HG03066 (cell line): Measurements from ENCODE around the gene TMEM14C.
A peak's percentile ranks its signal among the peaks of the same experiment; 100 is the strongest.

ENCODE experiments used
- ATAC-seq: cut with Tn5 transposase; IDR thresholded peaks from one replicate; pipeline ENCODE4 v1.9.1; 2021; ENCODE audit warnings: low read depth; ENCODE audit not compliant: unreplicated experiment

The TMEM14C gene

GRCh38 chr6:10722820-10723566, at the start of gene TMEM14C:
Gene TMEM14C, plus strand, starts transcription at chr6:10723070. Its CDS starts 1,544 bp downstream, at chr6:10724614.
- peak; percentile 98 for ATAC-seq

GRCh38 chr6:10676403-10676802, 46.5 kb upstream of the TMEM14C start:
- no peak for ATAC-seq

GRCh38 chr6:10678456-10678855, 44.4 kb upstream of the TMEM14C start:
- ATAC-seq, result no peak

- no peak for ATAC-seq
These were observed 41.1 kb upstream of the TMEM14C start for GRCh38 chr6:10681795-10682194.

- no peak for ATAC-seq
These were observed 40.4 kb upstream of the TMEM14C start for GRCh38 chr6:10682355-10682988.

- no peak for ATAC-seq
These were observed 38.3 kb upstream of the TMEM14C start for GRCh38 chr6:10684618-10685017.

- ATAC-seq, result no peak
These were observed 37.6 kb upstream of the TMEM14C start for GRCh38 chr6:10685092-10685915.

GRCh38 chr6:10686901-10687300, 36.0 kb upstream of the TMEM14C start:
- no peak for ATAC-seq

- no peak for ATAC-seq
These were observed 35.3 kb upstream of the TMEM14C start for GRCh38 chr6:10687582-10687981.

- no peak for ATAC-seq
These were observed 32.0 kb upstream of the TMEM14C start for GRCh38 chr6:10690651-10691445.

- ATAC-seq, result no peak
These were observed 29.8 kb upstream of the TMEM14C start for GRCh38 chr6:10692965-10693538.

GRCh38 chr6:10694302-10695085, 28.4 kb upstream of the TMEM14C start, which contains the start of the genes C6orf52 and PAK1IP1:
Gene C6orf52, minus strand, starts transcription at chr6:10694616. Its CDS starts 7,066 bp downstream, at chr6:10687550.
Gene PAK1IP1, plus strand, starts transcription at chr6:10694972. Its CDS starts 14 bp downstream, at chr6:10694986.
- peak; percentile 99 for ATAC-seq

GRCh38 chr6:10695086-10695657, 27.7 kb upstream of the TMEM14C start:
- ATAC-seq, result no peak

GRCh38 chr6:10696655-10697054, 26.2 kb upstream of the TMEM14C start:
- no peak for ATAC-seq

- ATAC-seq, result no peak
These were observed 8.9 kb upstream of the TMEM14C start for GRCh38 chr6:10713962-10714361.

GRCh38 chr6:10719296-10719963, 3.4 kb upstream of the TMEM14C start:
- no peak for ATAC-seq

GRCh38 chr6:10719964-10720264, 3.0 kb upstream of the TMEM14C start:
- ATAC-seq, result no peak

GRCh38 chr6:10720265-10720959, 2.5 kb upstream of the TMEM14C start:
- no peak for ATAC-seq
